DMS53 (cell line): Measurements from ENCODE around the gene OR2D2.
A peak's percentile ranks its signal among the peaks of the same experiment; 100 is the strongest.
"Not testable (repeated sequence)": the region's sequence is repeated elsewhere in the genome, so short reads cannot be mapped to it uniquely, and the experiment has no call there.

Experiments
- DNase-seq: peaks from one replicate; lab custom pipeline; 2025; lab: John Stamatoyannopoulos, UW

OR2D2 gene

GRCh38 chr11:6876914-6877313 is 15.4 kb downstream of the OR2D2 start:
- DNase-seq, result no peak

DNA sequence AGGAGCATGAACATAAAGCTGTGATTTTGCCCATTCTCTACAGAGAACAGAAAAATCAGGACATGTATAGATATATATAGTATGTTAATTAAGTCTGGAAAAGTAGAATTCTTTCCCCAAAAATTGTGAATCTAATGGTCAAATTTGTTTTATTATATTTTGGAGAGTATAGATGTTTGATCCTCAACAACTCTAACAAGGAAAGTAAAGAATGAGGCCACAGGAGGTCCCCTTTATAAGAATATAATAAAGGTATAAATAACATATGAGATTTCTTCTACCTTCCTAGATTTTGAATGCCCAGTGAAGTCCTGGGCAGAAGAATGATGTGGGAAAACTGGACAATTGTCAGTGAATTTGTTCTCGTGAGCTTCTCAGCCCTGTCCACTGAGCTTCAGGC is 16.0 kb downstream of the OR2D2 start, which contains the start of gene OR10A4:
Gene OR10A4, plus strand, starts transcription at position 301 of the 400 bp plus-strand sequence. Its CDS starts 23 bp downstream, at position 324.
- no peak for DNase-seq

DNA sequence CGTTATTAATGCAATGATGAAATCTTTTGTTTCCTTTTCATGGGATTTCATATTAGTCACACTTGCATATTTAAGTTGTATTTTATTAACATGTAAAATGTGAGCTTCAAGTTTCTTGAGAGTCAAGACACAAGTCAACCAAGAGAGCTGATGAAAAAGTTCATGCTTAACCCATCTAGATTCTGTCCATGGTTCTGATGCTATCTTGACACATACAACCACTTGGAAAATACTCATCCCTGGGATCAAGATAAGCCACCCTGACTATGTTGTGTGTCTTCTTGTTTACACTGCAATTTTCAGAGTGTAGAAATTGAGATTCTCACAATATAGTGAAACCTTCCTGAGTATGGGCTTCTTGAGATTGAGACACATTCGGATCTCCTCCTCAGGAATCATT is 16.5 kb downstream of the OR2D2 start:
- DNase-seq, result no peak

DNA sequence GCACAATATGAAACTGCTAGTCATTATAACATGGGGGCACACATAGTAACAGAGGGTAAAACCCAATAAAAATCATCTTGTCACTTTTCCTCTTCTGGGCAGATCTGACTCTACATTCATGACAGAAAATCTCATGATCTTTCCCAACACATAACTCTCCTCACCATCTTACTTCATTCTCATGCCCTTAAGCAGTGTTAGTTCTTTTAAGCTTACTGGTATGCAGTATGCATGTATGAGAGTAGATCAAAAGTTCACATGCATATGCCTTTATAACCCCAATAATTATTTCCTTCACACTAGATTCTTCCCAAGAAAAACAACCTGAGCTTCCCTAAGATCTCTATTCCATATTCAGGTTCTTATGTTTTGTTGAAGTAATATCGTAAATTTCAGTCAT is 21.0 kb downstream of the OR2D2 start:
- no peak for DNase-seq

- peak; percentile 18 for DNase-seq
Observed at GRCh38 chr11:6864438-6864837, 27.9 kb downstream of the OR2D2 start.

- no peak for DNase-seq
Observed at GRCh38 chr11:6862961-6863360, 29.3 kb downstream of the OR2D2 start, which contains the start of gene OR10A2. Gene OR10A2, plus strand, starts transcription at chr11:6863057. Its CDS starts 6,698 bp downstream, at chr11:6869755.

DNA sequence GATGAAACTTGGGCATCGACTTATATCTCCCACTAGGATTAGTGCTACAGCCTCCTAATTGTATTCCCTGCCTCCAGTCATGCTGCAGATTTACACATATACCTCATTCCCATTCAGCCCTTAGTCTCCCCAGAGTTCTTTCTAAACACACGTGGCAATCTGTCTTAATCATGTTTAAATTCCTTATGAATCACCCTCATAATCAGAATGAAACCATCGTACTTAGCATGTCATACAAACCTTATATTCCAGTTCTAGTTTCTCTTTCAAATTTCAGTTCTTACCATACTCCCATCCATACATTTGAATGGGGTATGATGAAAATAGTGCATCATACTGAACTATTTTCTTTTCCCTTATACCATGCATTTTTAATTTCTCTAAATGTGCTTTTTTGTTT is 35.4 kb downstream of the OR2D2 start:
- no peak for DNase-seq

- peak; percentile 71 for DNase-seq
Observed at GRCh38 chr11:6855971-6856541, 36.2 kb downstream of the OR2D2 start.

DNA sequence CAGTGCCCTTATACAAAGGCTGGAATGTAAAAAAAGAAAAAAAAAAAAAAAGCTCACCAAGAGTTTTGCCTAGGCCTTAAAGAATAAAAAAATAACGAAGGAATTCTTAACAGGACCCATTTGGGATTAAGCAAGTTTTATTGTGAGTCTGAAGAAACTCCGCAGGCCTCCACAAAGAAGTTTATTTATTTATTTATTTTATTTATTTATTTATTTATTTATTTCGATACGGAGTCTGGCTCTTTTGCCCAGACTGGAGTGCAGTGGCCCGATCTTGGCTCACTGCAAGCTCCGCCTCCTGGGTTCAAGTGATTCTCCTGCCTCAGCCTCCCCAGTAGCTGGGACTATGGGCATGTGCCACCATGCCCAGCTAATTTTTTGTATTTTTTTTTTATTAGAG is 37.5 kb downstream of the OR2D2 start:
- DNase-seq, result not testable (repeated sequence)

GRCh38 chr11:6850526-6850925 is 41.8 kb downstream of the OR2D2 start:
- DNase-seq, result no peak

DNA sequence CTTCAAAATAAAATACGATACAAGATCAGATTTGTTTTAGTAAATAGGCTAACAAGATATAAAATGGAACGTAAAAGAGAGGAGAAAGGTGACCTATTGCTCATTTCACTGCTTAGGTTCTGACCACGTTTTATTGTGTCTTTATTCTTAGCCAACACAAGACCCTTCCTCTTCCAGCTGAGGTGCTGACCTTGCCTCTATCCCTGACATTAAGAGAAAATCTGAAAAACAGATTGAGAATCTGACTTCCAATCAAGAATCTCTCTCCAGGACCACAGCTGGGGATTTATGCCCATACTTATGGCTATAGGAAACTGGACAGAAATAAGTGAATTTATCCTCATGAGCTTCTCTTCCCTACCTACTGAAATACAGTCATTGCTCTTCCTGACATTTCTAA is 46.9 kb downstream of the OR2D2 start, which contains the start of gene OR10A5:
Gene OR10A5, plus strand, starts transcription at position 301 of the 400 bp plus-strand sequence. Its CDS starts 0 bp downstream, at position 301.
- DNase-seq, result no peak

- peak; percentile 91 for DNase-seq
Observed at GRCh38 chr11:6844356-6844755, 47.9 kb downstream of the OR2D2 start.

- no peak for DNase-seq
Observed at GRCh38 chr11:6843670-6844069, 48.6 kb downstream of the OR2D2 start.

DNA sequence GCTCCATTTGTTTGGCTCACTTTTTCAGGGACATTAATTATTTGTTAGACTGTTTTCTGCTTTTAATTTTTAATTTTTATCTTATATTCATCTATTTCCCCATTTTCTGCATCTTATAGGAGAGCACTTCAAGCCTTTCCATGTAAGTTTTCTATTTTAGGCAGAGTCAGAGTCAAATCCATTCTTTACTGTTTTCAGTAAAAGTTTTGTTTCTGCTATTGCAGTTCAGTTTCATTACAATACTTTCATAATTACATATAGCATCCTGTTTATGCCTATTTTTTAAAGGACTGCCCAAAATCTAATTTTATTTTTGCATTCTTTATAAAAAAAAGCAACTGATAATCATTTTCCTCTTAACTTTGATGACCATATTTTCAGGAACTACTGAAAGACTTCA is 50.6 kb downstream of the OR2D2 start:
- DNase-seq, result no peak
